Suppressor macrophage treated with lipopolysaccharide for 1 hour (primary cell): Measurements from ENCODE around the gene MTMR12.

ENCODE experiments used
- DNase-seq, 3 donors: peaks; one replicate each; pipeline ENCODE4 v3.0.0-alpha.2; 2020 to 2022

The MTMR12 gene, protein sequence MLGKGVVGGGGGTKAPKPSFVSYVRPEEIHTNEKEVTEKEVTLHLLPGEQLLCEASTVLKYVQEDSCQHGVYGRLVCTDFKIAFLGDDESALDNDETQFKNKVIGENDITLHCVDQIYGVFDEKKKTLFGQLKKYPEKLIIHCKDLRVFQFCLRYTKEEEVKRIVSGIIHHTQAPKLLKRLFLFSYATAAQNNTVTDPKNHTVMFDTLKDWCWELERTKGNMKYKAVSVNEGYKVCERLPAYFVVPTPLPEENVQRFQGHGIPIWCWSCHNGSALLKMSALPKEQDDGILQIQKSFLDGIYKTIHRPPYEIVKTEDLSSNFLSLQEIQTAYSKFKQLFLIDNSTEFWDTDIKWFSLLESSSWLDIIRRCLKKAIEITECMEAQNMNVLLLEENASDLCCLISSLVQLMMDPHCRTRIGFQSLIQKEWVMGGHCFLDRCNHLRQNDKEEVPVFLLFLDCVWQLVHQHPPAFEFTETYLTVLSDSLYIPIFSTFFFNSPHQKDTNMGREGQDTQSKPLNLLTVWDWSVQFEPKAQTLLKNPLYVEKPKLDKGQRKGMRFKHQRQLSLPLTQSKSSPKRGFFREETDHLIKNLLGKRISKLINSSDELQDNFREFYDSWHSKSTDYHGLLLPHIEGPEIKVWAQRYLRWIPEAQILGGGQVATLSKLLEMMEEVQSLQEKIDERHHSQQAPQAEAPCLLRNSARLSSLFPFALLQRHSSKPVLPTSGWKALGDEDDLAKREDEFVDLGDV

DNA sequence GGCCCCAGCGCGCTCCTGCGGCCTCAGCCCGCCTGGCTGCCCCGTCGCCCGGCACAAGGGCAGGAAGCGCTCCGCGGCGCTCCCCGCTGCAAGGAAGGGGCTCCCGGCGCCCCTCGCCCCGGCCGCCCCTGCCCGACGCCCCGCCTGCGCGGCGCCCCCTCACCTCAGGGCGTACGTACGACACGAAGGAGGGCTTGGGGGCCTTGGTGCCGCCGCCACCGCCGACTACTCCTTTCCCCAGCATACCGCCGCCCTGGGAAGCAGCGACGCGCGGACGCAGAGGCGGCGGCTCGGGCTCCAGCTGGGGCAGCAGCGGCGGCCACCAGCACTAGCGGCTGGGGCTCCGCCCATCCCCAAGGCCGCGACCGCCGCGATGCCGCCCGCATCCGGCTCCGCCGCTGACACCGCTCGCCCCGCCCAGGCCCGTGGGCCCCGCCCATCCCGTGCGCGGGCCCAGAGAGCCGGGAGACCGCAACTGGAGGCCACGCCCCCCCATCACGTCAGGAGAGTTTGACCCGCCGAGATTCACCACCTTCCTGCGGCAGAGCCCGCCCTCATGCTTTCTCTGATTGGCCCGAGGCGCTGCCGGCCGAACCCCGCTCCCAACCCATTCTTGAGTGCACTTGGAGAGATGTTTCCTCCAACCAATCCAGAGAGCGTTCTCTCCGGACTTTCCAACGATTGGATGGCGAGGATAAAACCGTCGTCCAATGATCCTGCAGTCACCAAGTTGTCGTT is at the start of gene MTMR12:
TSS of gene MTMR12 (minus strand) at position 345 of the 738 bp plus-strand sequence. CDS start at position 244, 101 bp downstream.
- DNase-seq: peak; percentile 99 to 100 (median 100)

DNA sequence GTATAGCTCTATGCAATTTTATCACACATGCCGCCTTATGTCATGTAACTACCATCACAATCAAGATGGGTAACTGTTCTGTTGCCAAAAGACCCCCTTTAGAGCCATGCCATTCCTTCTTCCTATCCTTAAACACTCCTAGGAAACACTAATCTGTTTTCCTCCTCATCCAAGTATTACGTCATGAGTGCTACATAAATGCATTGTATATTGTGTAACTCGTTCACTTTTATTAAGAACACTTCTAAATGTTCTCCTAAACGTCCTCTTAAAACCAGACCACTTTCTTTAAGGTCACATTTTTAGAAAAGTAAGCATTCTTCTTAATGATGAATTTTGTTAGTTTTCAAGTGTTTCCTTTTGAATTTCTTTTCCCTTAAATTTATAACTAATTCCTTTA is 49.8 kb upstream of the MTMR12 start:
- no peak for DNase-seq

DNA sequence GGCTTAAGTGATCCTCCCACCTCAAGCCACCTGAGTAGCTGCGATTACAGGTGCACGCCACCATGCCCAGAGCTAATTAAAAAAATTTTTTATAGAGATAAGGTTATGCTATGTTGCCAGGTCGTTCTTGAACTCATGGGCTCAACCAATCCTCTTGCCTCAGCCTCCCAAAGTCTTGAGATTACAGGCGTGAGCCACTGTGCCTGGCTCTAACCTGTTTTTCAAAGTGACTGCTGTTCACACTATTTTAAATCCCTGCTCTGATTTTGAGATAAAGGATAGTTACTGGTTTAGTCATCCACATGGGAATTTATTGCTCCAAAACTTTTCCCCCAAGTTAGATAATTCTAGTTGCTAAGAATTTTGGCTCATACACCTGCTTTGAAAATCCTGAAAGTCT is 48.2 kb upstream of the MTMR12 start:
- no peak for DNase-seq

DNA sequence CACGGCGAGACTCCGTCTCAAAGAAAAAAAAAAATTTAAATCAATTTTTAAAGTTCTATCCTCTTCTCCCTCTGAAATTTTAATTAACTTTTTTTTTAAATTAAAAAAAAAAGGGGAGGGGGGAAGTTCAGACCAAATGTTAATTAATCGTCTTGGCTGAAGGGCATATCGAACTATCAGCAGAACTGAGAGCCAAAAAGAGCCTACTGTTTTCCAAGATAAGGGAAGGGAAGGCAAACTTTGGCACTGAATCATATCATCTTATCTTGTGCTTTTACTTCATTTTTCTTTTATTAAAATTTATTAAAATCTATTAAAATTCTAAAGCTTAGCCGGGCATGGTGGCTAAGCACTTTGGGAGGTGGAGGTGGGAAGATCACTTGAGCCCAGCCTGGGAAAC is 45.9 kb upstream of the MTMR12 start:
- no peak for DNase-seq

DNA sequence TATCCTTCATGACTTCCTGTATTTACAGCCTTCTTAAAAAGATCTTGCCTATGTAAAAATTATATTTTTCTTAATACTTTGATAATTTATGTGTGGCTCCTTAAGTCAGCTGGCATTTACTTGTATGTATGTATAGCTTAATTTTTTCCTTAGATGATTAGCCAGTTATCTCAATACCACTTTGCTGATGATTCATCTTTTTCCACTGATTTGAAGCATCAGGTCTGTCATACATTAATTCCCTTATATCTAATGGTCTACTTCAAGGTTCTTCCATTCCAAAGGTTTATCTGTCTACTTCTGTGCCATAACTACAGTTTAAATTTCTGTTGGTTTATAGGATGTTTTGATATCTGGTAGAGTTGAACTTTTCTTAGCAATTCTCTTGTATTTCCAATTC is 44.9 kb upstream of the MTMR12 start:
- DNase-seq: no peak

DNA sequence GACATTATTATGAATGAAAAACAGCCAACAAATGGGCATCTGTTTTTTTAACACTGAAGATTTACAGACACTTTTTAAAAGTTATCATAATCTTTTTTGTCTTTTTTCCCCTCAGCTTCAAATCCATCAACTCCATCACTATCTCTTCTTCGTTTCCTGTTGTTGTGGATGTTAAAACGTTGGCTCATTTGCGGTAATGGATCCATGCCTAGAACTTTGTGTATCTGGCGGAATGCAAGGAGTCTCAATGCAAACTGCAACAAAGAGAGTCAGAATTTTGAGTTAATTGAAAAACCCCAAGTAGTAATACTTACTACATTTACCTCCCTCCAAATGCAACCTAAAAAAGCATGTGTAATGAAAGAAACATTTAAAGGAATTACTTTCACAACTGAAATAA is 42.9 kb upstream of the MTMR12 start:
- no peak for DNase-seq

DNA sequence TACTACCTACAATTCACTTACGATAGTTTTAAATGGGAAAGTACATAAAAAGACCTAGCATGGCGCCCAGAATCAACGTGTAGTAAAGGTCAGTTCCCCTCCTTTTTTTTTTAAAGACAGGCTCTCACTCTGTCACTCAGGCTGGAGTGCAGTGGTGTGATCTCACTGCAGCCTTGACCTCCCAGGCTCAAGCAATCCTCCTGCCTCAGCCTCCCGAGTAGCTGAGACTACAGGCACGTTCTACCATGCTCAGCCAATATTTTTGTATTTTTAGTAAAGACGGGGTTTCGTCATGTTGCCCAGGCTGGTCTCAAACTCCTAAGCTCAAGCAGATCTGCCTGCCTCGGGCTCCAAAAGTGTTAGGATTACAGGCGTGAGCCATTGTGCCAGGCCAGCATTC is 40.7 kb upstream of the MTMR12 start:
- DNase-seq: no peak

DNA sequence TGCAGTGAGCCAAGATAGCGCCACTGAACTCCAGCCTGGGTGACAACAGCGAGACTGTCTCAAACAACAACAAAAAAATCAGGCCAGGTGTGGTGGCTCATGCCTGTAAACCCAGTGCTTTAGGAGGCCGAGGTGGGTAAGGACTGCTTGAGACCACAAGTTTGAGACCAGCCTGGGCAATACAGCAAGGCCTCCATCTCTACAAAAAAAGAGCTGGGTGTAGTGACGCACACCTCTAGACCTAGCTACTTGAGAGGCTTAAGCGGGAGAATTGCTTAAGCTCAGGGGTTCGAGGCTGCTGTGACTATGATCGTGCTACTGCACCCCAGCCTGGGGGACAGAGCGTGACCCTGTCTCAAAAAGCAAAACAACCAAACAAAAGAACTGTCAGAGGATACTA is 39.9 kb upstream of the MTMR12 start:
- no peak for DNase-seq

DNA sequence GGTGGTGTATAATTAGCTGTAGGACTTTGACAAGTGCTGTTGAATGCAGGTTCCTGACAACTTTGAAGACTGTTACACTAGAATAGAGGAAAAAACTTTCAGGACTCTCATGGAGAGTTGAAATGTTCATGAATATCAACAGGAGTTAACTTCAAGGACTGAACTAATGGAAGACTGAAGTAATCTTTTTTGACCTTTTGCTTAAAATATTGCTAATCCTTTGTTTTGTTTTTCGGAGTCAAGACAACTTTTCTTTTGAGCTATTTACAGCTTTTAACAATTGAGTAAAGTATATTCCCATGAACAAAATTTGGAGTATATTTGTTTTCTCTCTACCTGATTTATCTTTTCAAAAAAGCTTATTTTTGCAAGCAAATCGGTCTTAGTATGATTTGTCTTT is 34.1 kb upstream of the MTMR12 start:
- no peak for DNase-seq

DNA sequence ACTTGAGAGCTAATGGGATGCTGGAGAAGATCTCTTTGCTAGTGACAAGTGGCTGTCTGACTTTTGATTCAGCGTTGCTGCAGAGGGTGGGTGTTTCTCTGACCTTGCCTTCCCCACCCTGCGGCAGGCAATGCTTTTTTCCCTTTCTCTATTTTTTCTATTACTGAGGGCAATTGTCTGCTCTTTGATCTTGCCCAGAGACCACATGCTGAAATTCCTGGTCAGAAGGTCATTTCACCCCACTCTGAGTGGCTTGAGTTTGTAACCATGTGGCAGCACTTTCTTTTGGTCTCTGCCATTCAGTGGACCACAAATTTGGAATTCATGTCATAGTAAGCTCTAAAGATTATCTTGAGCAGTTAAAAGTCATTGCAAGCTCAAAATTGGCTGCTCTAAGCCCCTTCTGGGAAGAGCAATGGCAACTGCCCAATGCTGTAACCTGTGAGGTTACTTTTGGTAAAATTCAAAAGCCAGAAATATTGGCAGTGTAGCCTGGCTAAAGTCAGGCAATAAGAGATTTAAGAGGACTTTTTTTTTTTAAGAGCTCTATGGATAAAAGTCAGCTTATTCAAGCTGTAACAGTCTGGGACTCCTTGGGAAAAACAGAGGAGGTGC is 30.4 kb upstream of the MTMR12 start:
- DNase-seq: no peak

DNA sequence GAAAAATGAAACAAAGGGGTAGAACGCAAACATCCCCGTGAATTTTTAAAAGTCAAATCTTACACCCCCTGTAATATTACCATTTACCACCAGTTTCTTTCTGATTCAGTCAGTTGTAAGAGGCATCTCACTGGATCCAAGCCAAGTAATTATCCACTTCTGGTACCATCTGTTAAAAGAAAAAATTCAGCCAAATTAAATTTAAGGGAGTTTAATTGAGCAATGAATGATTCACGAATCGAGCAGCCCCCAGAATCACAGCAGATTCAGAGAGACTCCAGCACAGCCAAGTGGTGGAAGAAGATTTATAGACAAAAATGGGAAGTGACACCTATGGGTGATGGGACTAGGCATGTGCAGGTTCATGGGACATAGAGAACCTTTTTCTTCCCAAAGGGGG is 29.9 kb upstream of the MTMR12 start:
- no peak for DNase-seq

DNA sequence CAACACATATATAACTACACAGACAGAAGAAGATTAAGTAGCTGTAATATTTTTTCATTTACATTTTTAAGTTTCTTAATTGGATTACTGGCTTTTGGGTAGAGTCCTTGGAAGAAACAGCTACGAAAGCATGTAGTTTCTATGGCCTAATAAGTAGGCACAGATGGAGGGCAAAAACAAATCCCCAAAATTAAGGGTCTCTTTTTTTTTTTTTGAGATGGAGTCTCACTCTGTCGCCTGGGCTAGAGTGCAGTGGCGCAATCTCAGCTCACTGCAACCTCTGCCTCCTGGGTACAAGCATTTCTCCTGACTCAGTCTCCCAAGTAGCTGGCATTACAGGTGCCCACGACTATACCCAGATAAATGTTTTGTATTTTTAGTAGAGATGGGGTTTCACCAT is 27.1 kb upstream of the MTMR12 start:
- DNase-seq: no peak

DNA sequence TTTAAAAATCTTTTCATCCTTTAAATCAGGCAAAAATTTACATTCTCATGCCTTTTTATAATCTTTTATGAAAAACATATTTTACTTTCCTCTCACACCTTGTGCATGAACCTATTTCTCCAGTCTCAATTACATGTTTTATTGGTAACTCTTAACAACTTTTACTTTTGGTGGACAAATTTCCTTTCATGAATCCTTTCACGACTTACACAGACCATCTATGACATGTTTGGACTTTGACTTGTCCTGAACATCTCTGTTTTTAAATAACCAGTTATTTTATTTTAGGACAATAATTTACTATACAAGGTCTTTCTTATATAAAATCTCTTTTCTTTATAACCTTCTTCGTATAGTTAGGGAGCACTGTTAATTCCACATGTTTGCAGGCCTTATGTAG is 26.5 kb upstream of the MTMR12 start:
- DNase-seq: no peak

DNA sequence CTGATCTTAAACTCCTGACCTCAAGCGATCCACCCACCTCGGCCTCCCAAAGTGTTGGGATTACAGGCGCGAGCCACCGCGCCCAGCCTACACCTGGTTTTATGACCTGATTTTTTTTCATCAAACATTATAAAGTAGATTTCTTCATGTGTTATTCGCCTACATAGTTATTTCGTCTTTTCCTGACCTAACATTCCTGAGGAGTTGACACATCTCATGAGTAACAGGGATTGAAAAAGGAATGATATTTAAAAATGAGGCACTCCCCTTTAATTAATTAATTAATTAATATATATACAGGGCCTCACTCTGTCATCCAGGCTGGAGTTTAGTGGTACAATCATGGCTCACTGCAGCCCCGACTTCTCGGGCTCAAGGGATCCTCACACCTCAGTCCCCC is 20.2 kb upstream of the MTMR12 start:
- DNase-seq: no peak

DNA sequence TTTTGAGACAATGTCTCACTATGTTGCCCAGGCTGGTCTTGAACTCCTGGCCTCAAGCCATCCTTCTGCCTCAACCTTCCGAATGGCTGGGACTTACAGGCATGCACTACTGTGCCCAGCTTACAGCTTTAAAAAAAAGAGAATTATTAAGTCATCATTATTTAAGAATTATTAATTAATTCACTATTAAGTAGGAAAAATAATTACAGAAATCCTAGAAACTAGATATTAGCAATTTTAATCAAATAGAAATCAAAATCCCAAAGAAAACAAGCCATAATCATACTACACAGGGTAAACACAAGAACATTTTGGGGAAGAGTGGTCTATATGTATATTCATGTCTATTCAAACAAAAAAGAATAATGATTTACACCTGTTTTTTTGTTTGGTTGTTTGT is 19.6 kb upstream of the MTMR12 start:
- DNase-seq: no peak

DNA sequence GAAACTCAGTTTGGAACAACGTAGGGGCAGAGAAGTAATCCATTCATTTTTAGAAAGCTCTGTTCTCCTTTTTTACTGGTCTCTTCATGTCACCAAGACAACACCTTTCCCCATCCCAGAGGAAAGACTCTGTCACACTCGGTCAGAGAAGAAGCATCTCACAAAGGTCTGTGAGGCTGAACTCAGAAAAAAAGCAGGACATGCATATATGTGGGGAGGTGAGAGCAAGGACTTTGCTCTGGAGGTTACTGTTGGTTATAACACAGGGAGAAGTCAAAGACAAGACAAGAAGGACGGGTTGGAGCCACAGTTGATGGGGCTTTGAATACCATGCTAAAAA is 19.2 kb upstream of the MTMR12 start:
- DNase-seq: no peak

DNA sequence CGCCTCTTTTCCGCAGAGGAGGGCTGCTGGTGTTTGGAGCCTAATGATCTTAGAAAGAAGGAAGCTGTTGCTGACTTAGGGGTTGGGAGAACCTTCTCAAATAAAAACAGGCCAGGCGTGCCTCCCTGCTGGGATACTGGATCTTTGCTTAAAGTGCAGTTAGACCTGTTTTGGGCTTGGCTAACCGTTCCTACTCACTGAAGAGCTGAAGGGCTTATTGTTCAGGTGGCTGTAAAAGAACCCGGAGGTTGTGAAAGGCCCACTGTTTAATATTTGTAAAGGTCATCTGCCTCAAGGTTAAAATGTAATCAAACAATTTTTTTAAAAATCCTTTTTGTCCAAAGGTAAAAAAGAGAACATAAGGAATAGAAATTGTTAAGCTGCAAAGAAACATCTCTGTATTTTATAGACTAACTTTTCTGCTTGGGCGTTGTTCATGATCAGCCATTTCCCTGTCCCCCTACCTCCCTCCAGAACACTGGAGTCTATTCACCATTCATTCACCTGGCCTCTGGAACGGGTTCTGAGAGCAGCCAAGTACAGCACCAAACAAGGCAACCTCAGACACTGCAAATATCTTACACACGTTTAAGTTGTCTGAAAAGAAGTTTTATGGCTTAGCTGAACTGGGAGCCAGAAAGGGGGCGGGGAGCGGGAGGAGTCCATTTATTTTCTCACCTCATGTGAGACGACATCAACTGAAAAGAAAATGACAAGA is 18.6 kb upstream of the MTMR12 start:
- no peak for DNase-seq

DNA sequence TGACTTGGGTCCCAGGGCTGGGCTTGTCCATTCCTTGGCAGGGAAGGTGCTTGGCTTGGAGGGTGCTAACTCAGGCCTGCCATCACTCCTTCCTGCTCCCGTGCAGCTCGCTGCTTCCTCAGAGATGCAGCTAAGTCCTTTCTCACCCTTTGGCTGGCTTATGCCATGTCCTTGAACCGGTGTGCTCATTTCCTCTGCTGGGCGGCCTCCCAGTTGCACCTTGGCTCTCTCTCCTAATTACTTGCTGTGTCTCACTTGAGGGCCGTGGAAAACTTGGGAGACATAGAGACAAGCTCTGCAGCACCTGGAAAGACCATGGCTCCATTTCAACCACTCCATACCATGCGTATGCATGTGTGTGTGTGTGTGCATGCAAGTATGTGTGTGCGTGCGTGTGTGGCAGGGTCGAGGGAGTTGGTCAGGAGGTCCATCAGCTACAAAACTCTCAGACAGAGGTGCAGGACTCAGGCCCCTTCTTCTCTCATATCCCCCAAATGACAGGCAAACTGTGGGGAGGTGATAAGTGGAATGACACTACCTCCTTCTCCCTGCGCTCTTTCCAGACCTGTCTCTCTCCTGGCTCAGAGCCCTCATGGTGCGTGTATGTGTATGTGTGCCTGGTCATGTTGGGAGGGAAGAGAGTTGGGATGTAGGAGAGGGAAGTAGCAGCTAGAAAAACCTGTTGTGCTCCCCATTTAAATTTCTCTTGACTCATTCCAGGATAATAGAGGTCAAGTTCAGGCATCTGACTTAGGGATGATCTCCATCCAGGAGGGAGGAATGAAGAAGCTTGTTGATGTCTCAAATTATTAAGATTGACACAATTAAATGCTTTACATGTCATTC is 17.6 kb upstream of the MTMR12 start:
- DNase-seq: no peak

DNA sequence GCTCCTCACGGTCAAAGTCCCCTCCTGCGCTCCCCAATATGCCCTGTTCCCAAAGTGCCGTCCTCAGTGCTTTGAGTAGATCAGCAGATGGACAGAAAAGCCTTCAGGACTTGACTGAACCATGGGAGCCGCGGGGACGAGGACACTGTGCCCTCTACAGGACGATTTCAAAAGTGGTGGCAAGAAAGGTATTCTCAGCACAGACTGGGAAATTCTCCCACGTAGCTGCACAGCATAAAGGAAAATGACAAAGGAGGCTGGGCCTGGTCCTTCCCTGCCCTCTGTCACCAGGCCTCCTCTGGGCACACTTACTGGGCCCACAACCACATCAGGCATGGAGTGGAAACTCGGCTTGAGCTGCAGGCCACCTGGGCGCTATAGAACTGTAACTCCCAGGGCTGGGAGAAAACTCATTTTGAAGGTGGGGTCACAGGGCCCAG is 16.7 kb upstream of the MTMR12 start:
- peak; percentile 64 to 76 (median 75) for DNase-seq

DNA sequence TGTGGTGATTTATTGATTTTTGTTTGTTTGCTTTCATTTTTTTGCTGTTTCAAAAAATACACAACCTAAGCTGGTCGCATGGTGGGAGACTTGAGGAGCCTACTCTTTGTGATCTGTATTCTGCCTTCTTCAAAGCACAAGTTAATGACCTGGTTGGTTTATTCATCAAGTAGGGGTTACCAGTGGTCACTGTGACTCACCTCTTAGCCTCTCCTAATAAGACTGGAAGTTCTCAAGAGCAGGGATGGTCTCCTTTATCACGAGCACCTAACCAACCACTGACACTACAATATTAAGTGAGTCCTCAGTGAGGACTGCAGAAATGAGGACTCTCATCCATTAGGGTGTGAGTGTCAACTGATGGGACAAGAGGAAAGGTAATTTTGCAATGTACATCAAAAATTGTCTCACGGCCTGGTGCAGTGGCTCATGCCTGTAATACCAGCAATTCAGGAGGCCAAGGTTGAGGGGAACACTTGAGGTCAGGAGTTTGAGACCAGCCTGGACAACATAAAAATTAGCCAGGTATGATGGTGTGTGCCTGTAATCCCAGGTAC is 13.6 kb upstream of the MTMR12 start:
- peak in 1 of 3 donors; percentile 2 for DNase-seq

DNA sequence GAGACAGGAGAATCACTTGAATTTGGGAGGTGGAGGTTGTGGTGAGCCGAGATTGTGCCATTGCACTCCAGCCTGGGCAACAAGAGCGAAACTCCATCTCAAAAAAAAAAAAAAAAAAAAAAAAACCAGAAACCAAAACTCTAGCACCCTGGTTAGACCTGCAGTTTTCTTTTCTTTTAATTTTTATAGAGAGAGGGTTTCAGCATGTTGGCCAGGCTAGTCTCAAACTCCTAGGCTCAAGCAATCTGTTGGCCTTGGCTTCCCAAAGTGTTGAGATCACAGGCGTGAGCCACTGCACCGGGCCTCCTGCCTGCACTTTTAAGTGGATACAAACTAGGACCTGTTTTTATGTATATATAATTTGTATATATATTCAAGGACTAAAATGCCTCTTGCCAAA is 12.9 kb upstream of the MTMR12 start:
- DNase-seq: no peak
